Endothelial cell of umbilical vein (primary cell): ENCODE data around the gene JAZF1. TPM values are rescaled to one million over a fixed set of nuclear protein-coding genes. Genes with fewer than 3 reads are reported as not detected.

Experiments used
- BruUV-seq: library from RNA; stranded (reverse); fragments of 400-500 nt; replicated peaks from 2 replicates; lab custom pipeline; 2021; lab: Mats Ljungman, UMichigan
- CTCF ChIA-PET: fragments of 300-600, 350-600 bp; sonication (Branson Sonifier 250); formaldehyde crosslinking; loops from one replicate; lab custom pipeline; 2021; ENCODE audit warnings: antibody characterized with exemption, inconsistent platforms; lab: Charles Lee
- POLR2A ChIA-PET: fragments of 300-600, 350-600 bp; sonication (Branson Sonifier 250); formaldehyde crosslinking; loops from one replicate; lab custom pipeline; 2021; ENCODE audit warnings: antibody characterized with exemption, inconsistent platforms; lab: Charles Lee
- DNase-seq: peaks from one replicate; pipeline ENCODE4 v3.0.0-alpha.2; 2011; ENCODE audit warnings: low read depth, low spot score
- FAIRE-seq: peaks from 2 replicates; lab custom pipeline; 2011; peaks lifted over from hg19 to GRCh38; lab: Jason Lieb, UNC
- H2AFZ ChIP-seq: 2 replicates; pipeline ENCODE4 v1.6.0; 2012; ENCODE audit warnings: low read depth, low read length, control low read depth, inconsistent platforms
- H3K27ac ChIP-seq: 2 replicates; pipeline ENCODE4 v1.5.1; 2011; ENCODE audit warnings: low read depth, mild to moderate bottlenecking, control low read depth, low read length, moderate library complexity; ENCODE audit not compliant: insufficient read depth
- H3K27me3 ChIP-seq, 2 experiments: 2 replicates each; pipeline versions ENCODE4 v1.6.0 to v1.6.1; 2011; ENCODE audit warnings: low read length in 2 of 2, mixed read lengths in 1 of 2; ENCODE audit not compliant: control insufficient read depth in 2 of 2, insufficient read depth in 2 of 2
- H3K36me3 ChIP-seq, 2 experiments: 2 replicates in 1 of 2; 3 replicates in 1 of 2; pipeline ENCODE4 v1.5.1; 2011; ENCODE audit warnings: low read length in 2 of 2, mild to moderate bottlenecking in 1 of 2, moderate library complexity in 1 of 2; ENCODE audit not compliant: control insufficient read depth in 2 of 2, insufficient read depth in 2 of 2; ENCODE audit errors: extremely low read depth in 1 of 2
- H3K4me1 ChIP-seq: 3 replicates; pipeline ENCODE4 v1.5.1; 2011; ENCODE audit warnings: mild to moderate bottlenecking, low read length; ENCODE audit not compliant: control insufficient read depth, insufficient read depth; ENCODE audit errors: extremely low read depth
- H3K4me2 ChIP-seq: 2 replicates; pipeline ENCODE4 v1.6.1; 2011; ENCODE audit warnings: low read length, control low read depth, mixed read lengths; ENCODE audit not compliant: insufficient read depth
- H3K4me3 ChIP-seq, 3 experiments: fragments of 200-600 bp in 1 of 3; sonication (generic), shearing (Covaris generic) in 1 of 3; replicated peaks in 1 of 3; 2 replicates each; pipeline ENCODE4 v1.5.1; 2011 to 2016; ENCODE audit warnings: control low read depth in 3 of 3, low read length in 3 of 3, mild to moderate bottlenecking in 2 of 3, inconsistent platforms in 1 of 3, low read depth in 1 of 3, moderate library complexity in 1 of 3; ENCODE audit not compliant: insufficient read depth in 1 of 3
- H3K79me2 ChIP-seq: 2 replicates; pipeline ENCODE4 v1.6.0; 2012; ENCODE audit warnings: low read length, inconsistent platforms; ENCODE audit not compliant: control insufficient read depth, insufficient read depth
- H3K9ac ChIP-seq: replicated peaks from 2 replicates; pipeline ENCODE3; 2011; ENCODE audit warnings: low read length, control low read depth; ENCODE audit not compliant: insufficient read depth; ENCODE audit errors: extremely low read depth
- H3K9me1 ChIP-seq: replicated peaks from 3 replicates; pipeline ENCODE4 v1.6.0; 2011; ENCODE audit warnings: mild to moderate bottlenecking, low read length; ENCODE audit not compliant: control insufficient read depth, insufficient read depth; ENCODE audit errors: extremely low read depth
- H3K9me3 ChIP-seq: replicated peaks from 2 replicates; pipeline ENCODE4 v1.5.1; 2012; ENCODE audit warnings: low read length, inconsistent platforms; ENCODE audit not compliant: control insufficient read depth, insufficient read depth
- H4K20me1 ChIP-seq: replicated peaks from 2 replicates; pipeline ENCODE3; 2011; ENCODE audit warnings: mild to moderate bottlenecking, low read length; ENCODE audit not compliant: control insufficient read depth, insufficient read depth; ENCODE audit errors: extremely low read depth
- EZH2 ChIP-seq: IDR thresholded peaks from 2 replicates; pipeline ENCODE4 v1.6.1; 2012; ENCODE audit warnings: borderline replicate concordance, low read depth, mild to moderate bottlenecking, moderate library complexity, low read length, inconsistent platforms; ENCODE audit not compliant: severe bottlenecking
- FOS ChIP-seq: IDR thresholded peaks from 2 replicates; pipeline ENCODE4 v1.6.1; 2011; ENCODE audit warnings: mild to moderate bottlenecking, low read length, moderate library complexity, borderline replicate concordance; ENCODE audit not compliant: insufficient read depth
- GATA2 ChIP-seq: IDR thresholded peaks from 2 replicates; pipeline ENCODE4 v1.7.0; 2011; ENCODE audit warnings: low read depth, mild to moderate bottlenecking, moderate library complexity, mixed read lengths, low read length; ENCODE audit not compliant: insufficient read length, insufficient read depth
- JUN ChIP-seq: IDR thresholded peaks from 2 replicates; pipeline ENCODE4 v1.6.1; 2011; ENCODE audit warnings: borderline replicate concordance, low read depth; ENCODE audit not compliant: insufficient read length, insufficient read depth
- MYC ChIP-seq: IDR thresholded peaks from one replicate; pipeline ENCODE4 v1.6.1; 2011; ENCODE audit warnings: mild to moderate bottlenecking, low read depth, low read length
- POLR2A ChIP-seq: IDR thresholded peaks from 2 replicates; pipeline ENCODE4 v1.6.1; 2012; ENCODE audit warnings: low read depth, mild to moderate bottlenecking, control low read depth, low read length
- POLR2AphosphoS5 ChIP-seq: IDR thresholded peaks from 2 replicates; pipeline ENCODE4 v1.6.1; 2012; ENCODE audit warnings: low read depth, mild to moderate bottlenecking, control low read depth, low read length, moderate library complexity; ENCODE audit not compliant: insufficient read depth
- dilution Hi-C: fragments of 300-500 bp; cut with MboI; formaldehyde crosslinking; loops from one replicate; pipeline ENCODE4 v1.15.0; 2019; ENCODE audit warnings: low sequenced_read_pairs; ENCODE audit not compliant: extremely low pct_ligation_motif_present
- intact Hi-C: fragments of 100-400 bp; cut with micrococcal nuclease; formaldehyde crosslinking; loops from one replicate; pipeline ENCODE4 v1.10.0; 2022
- polyA plus RNA-seq, 4 experiments: library from polyadenylated mRNA; depleted of rRNA in 3 of 4; stranded (reverse) in 3 of 4; unstranded in 1 of 4; fragments of >200 nt; gene quantifications; 2 replicates each; pipeline versions ENCODE4 v1.2.1 to v1.2.3, GENCODE V29; 2011 to 2012; ENCODE audit warnings: missing spikeins in 1 of 4
- total RNA-seq: library from RNA; stranded (reverse); gene quantifications from 2 replicates; pipeline ENCODE4 v1.2.3, GENCODE V29; 2021
- TF ChIP-seq, protein P1 (sequence below): IDR thresholded peaks from 2 replicates; pipeline ENCODE4 v1.6.1; 2011; ENCODE audit not compliant: insufficient read depth, insufficient read length
- TF ChIP-seq, protein P2 (sequence below), 2 donors: IDR thresholded peaks; 1 replicate in 1 of 2; 2 replicates in 1 of 2; pipeline ENCODE4 v1.5.1; 2011; ENCODE audit warnings: low read length in 2 of 2, mild to moderate bottlenecking in 2 of 2, moderate library complexity in 2 of 2, control low read depth in 1 of 2, inconsistent platforms in 1 of 2, low read depth in 1 of 2; ENCODE audit not compliant: insufficient read depth in 1 of 2; ENCODE audit errors: extremely low read depth in 1 of 2

JAZF1 gene
- total and polyA plus RNA-seq, 2 donors (not counting 3 experiments of a cell fraction or from before 2014, with no cell fraction given), result 2.5 to 16.9 TPM

DNA sequence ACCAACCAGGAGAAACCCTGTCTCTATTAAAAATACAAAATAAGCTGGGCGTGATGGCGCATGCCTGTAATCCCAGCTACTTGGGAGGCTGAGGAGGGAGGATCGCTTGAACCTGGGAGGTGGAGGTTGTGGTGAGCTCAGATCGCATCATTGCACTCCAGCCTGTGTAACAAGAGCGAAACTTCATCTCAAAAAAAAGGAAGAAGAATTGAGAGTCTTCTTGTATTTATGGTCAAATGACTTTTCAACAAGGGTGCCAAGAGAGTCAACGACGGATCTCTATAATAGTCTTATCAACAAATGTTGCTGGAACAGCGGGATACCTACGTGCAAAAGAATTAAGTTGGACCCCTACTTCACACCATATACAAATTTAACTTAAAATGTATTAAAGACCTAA is 21.6 kb upstream of the JAZF1 start:
- intact Hi-C loops, result no loop called here
- Histone ChIP-seq H3K4me3 (no peak overlapping the region), H3K4me1 (peaks cover 5% of the 10 kb centered on the region), H3K9ac (no peak overlapping the region), H2AFZ (no peak overlapping the region), H3K36me3 (no peaks in the 10 kb centered on the region), H4K20me1 (no peaks in the 10 kb centered on the region), H3K9me1 (no peaks in the 10 kb centered on the region), H3K79me2 (no peaks in the 10 kb centered on the region), H3K4me2 (no peak overlapping the region), H3K9me3 (no peaks in the 10 kb centered on the region), H3K27ac (no peak overlapping the region), H3K27me3 (peaks cover 2 to 6% of the 10 kb centered on the region in 2 experiments)
- ChIA-PET CTCF (no interaction called here), POLR2A (no interaction called here)
- FAIRE-seq (no peak), DNase-seq (no peak)
- TF ChIP-seq, protein P1, sequence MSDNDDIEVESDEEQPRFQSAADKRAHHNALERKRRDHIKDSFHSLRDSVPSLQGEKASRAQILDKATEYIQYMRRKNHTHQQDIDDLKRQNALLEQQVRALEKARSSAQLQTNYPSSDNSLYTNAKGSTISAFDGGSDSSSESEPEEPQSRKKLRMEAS, result no peak
- no peak for TF ChIP-seq EZH2
- TF ChIP-seq POLR2AphosphoS5, result no peak
- TF ChIP-seq JUN, result no peak
- TF ChIP-seq POLR2A, result no peak
- TF ChIP-seq MYC, result no peak
- no TSS peak for BruUV-seq
- dilution Hi-C loops, result no loop called here

DNA sequence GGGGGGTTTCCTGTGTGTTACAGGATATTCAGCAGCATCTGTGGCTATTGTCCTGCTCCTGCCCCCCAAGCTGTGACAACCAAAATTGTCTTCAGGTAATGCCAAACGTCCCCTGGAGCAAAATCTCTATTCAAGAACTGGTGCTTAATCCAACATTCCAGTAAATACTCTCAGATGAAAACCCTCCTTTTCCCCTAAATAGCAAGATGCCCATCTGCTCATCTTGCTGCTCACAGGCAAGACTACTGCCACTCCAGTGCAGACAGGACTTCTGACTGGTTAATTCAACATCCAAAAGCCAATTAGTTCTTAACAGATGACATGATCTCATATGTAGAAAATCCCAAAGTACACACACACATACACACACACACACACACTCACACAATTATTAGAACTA is 20.5 kb upstream of the JAZF1 start:
- FAIRE-seq, result no peak
- ChIA-PET POLR2A (no interaction called here), CTCF (no interaction called here)
- BruUV-seq, result no TSS peak
- H2AFZ ChIP-seq, result no peak overlapping the region
- H3K36me3 ChIP-seq, result no peaks in the 10 kb centered on the region
- intact Hi-C loops (no loop called here), dilution Hi-C loops (no loop called here)
- peaks cover 5 to 6% of the 10 kb centered on the region in 2 experiments for H3K27me3 ChIP-seq
- no peak overlapping the region for H3K27ac ChIP-seq
- H3K79me2 ChIP-seq, result no peaks in the 10 kb centered on the region
- H3K4me2 ChIP-seq, result no peak overlapping the region
- no peaks in the 10 kb centered on the region for H3K9me3 ChIP-seq
- H4K20me1 ChIP-seq, result no peaks in the 10 kb centered on the region
- no peak for DNase-seq
- H3K9ac ChIP-seq, result no peak overlapping the region
- H3K4me3 ChIP-seq, result no peak overlapping the region
- TF ChIP-seq MYC, result no peak
- TF ChIP-seq, protein P1, result no peak
- TF ChIP-seq, protein P2, sequence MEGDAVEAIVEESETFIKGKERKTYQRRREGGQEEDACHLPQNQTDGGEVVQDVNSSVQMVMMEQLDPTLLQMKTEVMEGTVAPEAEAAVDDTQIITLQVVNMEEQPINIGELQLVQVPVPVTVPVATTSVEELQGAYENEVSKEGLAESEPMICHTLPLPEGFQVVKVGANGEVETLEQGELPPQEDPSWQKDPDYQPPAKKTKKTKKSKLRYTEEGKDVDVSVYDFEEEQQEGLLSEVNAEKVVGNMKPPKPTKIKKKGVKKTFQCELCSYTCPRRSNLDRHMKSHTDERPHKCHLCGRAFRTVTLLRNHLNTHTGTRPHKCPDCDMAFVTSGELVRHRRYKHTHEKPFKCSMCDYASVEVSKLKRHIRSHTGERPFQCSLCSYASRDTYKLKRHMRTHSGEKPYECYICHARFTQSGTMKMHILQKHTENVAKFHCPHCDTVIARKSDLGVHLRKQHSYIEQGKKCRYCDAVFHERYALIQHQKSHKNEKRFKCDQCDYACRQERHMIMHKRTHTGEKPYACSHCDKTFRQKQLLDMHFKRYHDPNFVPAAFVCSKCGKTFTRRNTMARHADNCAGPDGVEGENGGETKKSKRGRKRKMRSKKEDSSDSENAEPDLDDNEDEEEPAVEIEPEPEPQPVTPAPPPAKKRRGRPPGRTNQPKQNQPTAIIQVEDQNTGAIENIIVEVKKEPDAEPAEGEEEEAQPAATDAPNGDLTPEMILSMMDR (IDR thresholded peaks at IDR 0.05; ENCODE audit: extremely low read depth in 1 of 2, insufficient read depth in 1 of 2, low read depth in 1 of 2, low read length in 2 of 2), result no peak
- TF ChIP-seq POLR2A, result no peak
- TF ChIP-seq POLR2AphosphoS5, result no peak
- no peak for TF ChIP-seq GATA2
- no peak for TF ChIP-seq FOS
- no peak for TF ChIP-seq JUN
- TF ChIP-seq EZH2, result no peak
- H3K9me1 ChIP-seq, result no peaks in the 10 kb centered on the region
- H3K4me1 ChIP-seq, result no peaks in the 10 kb centered on the region
